Superior temporal gyrus (tissue), 1 donor: ENCODE measurements around the gene CYTH3.
"Not testable (repeated sequence)": the region's sequence is repeated elsewhere in the genome, so short reads cannot be mapped to it uniquely, and the experiment has no call there.

ENCODE experiments used
- DNase-seq: peaks from one replicate; pipeline ENCODE4 v3.0.0-alpha.2; 2016; ENCODE audit errors: extremely low spot score

The CYTH3 gene

GRCh38 chr7:6283391-6284054 lies 11.1 kb upstream of the CYTH3 start:
- not testable (repeated sequence) for DNase-seq

GRCh38 chr7:6279937-6280336 lies 7.5 kb upstream of the CYTH3 start:
- DNase-seq: no peak

GRCh38 chr7:6279341-6279740 lies 6.9 kb upstream of the CYTH3 start:
- no peak for DNase-seq

DNA sequence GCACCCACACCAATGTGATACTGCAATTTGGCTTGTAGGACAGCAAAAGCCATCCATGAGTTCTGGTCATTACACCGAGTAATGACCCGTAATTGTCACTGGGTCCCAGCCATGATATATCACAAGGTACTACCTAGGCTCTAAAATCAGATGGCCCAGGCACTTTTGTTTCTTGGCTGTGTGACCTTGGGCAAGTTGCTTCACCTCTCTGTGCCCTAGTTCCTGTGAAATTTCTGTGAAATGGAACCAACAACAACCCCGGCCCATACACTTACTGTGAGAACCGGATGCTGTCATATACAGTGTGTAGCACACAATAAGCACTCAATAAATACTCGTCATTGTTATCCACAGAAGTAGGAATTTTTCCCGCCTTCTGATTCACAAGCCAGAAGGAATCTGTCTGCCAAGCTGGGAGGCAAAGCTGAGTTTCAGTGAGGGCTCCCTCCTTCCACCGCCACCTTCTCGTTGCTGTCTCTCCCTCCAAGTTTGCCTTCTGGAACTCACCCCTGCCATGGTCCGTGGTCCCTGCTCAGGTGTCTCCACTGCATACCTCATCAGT lies 6.4 kb upstream of the CYTH3 start:
- no peak for DNase-seq

GRCh38 chr7:6277476-6277875 lies 5.1 kb upstream of the CYTH3 start:
- no peak for DNase-seq

GRCh38 chr7:6276911-6277408 lies 4.5 kb upstream of the CYTH3 start:
- no peak for DNase-seq

DNA sequence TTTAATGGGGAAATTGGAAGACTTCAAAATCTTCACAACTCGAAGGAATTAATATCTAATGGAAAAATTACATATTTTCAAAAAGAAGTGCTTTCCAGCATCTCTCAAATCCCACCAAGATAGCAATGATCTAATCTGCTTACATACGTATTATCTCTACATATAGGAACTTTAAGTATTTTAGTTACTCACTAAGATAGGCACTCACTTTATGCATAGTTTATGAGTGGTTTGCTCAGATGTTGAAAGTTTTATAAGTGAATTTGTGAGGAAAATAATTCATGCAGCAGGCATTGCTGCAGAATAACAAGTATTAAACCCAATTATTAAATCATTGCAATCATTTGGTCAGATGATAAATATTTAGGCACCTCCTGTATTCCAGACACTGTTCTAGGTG lies 2.3 kb upstream of the CYTH3 start:
- DNase-seq: no peak

- DNase-seq: no peak
Measured at GRCh38 chr7:6273917-6274630, 1.6 kb upstream of the CYTH3 start.

- no peak for DNase-seq
Measured at GRCh38 chr7:6273380-6273837, 985 bp upstream of the CYTH3 start.

DNA sequence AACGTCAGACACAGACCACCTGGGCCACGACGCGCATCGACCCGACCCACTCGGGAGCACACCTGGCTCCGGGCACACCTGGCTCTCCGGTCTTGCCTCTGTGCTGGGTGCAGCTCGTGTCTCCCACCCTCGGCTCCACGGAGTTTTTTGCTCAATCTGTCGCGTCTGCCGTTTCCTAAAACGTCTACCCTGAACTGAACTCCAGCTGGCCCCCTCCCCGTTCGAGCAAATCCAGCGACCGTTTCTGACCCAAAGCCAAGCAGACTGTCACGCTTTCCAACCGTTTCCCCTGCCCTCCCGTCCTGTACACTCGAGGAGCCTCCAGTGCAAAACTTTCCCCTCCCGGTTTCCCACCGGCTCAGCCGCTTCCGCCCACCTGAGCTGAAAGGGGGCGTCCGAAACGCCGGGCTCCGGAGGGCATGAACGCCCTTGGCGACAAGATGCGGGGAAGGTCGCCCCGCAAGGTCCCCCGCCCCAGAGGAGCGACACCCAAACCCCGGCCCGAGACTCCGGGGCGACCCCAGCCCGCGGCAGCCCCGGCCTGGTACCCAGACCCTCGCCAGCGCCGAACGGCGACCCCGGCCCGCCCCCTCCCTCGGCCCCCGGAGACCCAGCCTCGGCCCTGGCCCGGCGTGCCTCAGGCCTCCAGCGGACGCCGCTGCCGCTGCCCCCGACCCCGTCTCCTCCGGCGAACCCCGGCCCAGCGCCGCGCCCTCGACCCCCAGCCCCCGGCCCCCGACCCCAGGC lies 557 bp downstream of the CYTH3 start:
- DNase-seq: no peak

DNA sequence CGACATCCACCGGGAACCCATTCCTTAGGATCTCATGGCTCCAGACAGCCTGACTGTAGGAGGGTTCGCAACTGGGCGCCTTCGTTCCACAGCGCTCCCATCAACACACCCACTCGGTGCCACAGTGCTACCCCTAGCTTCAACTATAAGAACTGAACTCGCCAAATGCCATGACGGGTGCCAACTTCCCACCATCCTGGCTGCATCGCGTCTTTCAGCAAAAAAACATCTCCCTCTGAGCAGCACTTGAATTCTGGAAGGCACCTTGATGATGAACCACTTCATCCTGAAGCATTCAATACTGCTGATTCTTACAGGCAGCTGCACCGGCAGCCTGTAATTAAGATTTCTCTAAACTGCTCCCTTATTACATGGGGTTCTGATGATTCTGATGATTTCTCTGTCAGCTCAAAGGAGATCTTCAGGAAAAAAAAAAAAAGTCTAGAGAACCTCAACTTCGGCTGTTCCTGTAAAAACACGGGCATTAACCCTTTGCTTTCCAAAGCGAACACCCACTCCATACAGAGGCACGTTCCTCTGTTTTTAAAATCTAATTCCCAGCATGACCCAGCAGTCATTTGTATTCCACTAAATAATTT lies 1.3 kb downstream of the CYTH3 start:
- peak; percentile 79 for DNase-seq

GRCh38 chr7:6269527-6269926 lies 2.9 kb downstream of the CYTH3 start:
- no peak for DNase-seq

- DNase-seq: no peak
Measured at GRCh38 chr7:6268907-6269306, 3.5 kb downstream of the CYTH3 start.

DNA sequence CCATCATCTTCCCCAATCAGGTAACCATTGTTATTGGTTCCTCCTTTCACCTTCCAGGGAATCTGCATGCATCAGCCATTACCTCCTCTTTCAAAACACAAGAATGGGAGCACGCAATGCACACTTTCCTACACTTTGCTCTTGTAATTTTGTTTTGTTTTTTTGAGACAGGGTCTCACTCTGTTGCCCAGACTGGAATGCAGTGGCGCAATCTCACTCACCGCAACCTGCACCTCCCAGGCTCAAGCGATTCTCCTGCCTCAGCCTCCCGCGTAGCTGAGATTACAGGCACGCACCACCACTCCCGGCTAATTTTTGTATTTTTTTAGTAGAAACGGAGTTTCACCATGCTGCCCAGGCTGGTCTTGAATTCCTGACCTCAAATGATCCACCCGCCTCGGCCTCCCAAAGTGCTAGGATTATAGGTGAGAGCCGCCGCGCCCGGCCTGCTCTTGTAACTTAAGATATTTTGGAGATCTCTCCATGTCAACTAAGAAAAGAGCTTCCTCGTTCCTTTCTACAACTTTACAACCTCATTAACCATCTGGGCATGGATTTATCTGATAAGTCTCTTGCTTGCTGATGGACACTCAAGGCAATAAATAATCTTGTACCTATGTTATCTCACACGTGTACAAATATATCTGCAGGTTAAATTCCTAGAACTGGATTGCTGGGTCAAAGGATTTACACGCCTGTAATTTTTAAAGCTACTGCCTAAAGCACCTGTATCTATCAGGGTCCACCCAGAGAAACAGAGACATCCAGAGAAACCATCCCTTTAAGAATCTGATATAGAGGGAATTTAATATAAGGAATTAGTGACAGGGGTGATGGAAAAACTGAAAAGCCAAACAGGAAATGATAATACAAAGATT lies 4.2 kb downstream of the CYTH3 start:
- no peak for DNase-seq

GRCh38 chr7:6266699-6267098 lies 5.7 kb downstream of the CYTH3 start:
- no peak for DNase-seq

DNA sequence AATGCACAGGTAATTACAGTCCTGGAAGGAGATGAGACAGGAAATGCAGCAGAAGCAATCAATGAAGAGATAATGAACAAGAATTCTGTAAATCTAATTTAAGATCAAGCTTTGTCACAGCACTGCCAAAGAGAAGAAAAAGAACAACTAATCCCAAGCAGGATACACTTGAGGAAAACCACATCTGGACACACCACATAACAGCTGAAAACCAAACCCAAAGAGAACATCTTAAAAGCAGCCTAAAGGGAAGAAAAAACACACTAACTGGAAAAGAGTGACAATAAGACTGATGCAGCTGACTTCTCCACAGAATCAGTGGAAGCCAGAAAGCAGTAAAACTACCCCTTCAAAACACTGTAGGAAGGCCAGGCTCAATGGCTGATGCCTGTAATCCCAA lies 10.2 kb downstream of the CYTH3 start:
- DNase-seq: no peak

DNA sequence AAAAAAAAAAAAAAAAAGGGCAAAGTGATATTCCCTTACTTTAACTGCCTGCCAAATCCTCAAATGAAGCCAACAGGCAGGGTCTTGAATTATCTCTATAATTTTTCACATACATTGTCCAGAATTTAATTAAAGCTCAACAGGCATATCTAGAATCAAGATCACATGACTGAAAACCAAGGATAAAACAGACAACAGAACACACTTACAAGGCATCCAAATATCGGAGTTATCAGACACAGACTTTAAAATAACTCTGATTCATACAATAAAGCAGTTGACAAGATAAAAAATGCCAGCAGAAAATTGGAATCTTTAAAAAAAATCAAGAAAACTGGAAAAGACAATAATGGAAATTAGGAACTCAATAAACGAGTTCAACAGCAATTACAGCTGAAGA lies 10.7 kb downstream of the CYTH3 start:
- no peak for DNase-seq

- no peak for DNase-seq
Measured at GRCh38 chr7:6260291-6261187, 11.9 kb downstream of the CYTH3 start.

- no peak for DNase-seq
Measured at GRCh38 chr7:6259257-6259656, 13.2 kb downstream of the CYTH3 start.
